Measurements from ENCODE around the gene CCDC70.
"Not testable (repeated sequence)": the region's sequence is repeated elsewhere in the genome, so short reads cannot be mapped to it uniquely, and the experiment has no call there.

Gene CCDC70

DNA sequence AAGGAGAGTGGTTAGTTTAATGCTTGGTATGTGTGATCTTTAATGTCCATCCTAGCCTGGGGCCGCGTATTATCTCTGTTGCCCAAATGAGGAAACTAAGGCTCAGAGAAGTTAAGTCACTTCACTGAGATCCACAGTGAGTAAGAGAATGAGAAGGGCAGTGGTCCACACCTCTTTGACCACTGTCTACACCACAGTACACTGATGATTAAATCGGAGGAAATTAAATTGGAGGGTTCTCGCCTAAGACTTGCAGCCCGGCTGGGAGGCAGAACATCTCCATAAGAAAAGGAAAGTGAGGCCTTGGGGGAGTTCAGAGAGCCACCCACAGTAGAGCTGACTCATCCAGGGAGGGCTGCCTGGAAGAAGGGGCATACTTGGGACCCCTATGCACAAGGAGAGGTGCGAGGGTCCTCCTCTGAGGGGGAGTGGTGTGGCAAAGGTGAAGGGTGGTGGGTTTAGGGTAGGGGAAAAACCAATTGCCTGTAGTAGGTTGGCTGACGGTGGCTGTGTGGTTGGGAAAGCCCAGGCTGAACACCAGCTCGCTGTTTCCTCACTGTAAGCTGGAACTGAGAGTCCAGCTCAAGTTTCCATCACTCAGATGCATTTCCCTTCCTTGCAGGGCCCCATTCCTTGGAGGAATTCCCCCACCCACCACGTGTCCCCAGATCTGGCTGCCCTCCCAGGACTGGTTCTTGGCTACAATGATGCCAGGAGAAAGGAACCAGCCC lies 42.8 kb upstream of the CCDC70 start:
- H3K27ac ChIP-seq = no peak overlapping the region
- TF ChIP-seq, protein P1, sequence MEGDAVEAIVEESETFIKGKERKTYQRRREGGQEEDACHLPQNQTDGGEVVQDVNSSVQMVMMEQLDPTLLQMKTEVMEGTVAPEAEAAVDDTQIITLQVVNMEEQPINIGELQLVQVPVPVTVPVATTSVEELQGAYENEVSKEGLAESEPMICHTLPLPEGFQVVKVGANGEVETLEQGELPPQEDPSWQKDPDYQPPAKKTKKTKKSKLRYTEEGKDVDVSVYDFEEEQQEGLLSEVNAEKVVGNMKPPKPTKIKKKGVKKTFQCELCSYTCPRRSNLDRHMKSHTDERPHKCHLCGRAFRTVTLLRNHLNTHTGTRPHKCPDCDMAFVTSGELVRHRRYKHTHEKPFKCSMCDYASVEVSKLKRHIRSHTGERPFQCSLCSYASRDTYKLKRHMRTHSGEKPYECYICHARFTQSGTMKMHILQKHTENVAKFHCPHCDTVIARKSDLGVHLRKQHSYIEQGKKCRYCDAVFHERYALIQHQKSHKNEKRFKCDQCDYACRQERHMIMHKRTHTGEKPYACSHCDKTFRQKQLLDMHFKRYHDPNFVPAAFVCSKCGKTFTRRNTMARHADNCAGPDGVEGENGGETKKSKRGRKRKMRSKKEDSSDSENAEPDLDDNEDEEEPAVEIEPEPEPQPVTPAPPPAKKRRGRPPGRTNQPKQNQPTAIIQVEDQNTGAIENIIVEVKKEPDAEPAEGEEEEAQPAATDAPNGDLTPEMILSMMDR (conservative IDR thresholded peaks at IDR 0.05) = no peak
- no peak for TF ChIP-seq ZFX (IDR thresholded peaks at IDR 0.05)

DNA sequence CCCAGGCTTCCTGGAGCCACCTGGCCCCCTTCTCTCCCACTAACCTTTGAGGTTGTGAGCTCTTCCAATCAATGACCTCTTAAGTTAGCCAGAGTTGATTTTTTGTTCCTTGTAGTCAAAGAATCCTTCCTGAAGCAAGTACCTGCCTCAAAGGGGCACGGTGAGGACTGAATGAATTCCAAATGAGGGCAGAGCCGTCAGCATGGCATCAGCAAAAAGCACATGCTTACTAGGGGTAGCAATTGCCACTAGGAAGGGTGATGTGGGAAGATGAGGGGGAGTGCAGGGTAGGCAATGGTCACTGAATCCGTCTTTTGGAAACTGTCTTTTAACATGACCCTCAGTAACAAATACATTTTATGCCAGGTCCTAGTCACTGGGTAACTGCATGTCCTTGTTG lies 42.2 kb upstream of the CCDC70 start:
- TF ChIP-seq ZFX (IDR thresholded peaks at IDR 0.05) = no peak
- TF ChIP-seq, protein P1 (conservative IDR thresholded peaks at IDR 0.05) = no peak

DNA sequence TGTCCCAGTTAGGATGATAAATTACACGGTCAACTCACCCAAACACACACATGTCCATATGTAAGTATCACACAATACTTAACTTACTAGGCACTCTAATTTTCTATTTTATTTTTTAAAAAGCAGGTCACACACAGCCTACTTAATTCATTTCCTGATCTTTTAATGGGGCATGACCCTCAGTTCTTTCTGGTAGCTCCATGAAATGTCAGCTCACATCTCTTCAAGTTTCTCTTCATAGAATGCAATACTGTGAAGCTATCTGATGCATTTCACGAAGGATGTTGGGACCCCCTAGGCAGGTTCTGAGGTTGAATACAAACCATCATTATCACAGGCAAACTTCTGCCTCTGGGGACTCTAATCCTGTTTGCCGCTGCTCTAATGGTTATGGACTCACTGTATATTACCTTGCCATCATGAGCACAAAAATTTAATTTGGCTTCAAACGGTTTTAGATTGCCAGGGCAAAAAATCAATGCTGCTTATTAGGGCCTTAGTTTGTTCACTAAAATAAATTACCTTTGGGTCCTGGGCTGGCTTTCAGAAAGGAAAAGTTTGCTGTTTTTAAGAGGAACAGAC lies 41.7 kb upstream of the CCDC70 start:
- no peak overlapping the region for H3K27ac ChIP-seq
- no peak for TF ChIP-seq ZFX (IDR thresholded peaks at IDR 0.05)
- TF ChIP-seq, protein P1 (conservative IDR thresholded peaks at IDR 0.05) = no peak

More for the DNA sequence above, 42.2 kb upstream of the CCDC70 start:
- H3K27ac ChIP-seq = no peak overlapping the region

DNA sequence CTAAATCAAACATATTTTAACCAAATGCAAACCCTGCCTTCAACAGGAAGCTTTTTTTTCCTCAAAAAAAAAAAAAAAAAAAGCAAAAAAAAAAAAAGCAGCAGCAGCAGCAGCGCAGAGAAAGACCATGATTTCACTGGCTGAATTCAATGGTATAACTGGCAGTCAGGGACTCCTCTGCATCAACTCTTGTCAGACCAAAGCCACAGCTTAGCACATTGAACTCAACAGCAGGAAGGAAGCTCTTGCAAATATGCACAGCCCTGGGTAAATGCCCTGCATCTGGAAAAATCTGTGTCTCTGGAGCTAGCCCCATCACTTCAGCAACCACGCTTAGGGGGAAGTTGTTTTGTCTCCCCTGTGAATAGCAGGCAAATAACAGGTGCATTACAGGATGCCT lies 40.2 kb upstream of the CCDC70 start:
- H3K27ac ChIP-seq = no peak overlapping the region
- TF ChIP-seq ZFX (IDR thresholded peaks at IDR 0.05) = no peak
- TF ChIP-seq, protein P1 (conservative IDR thresholded peaks at IDR 0.05) = no peak

DNA sequence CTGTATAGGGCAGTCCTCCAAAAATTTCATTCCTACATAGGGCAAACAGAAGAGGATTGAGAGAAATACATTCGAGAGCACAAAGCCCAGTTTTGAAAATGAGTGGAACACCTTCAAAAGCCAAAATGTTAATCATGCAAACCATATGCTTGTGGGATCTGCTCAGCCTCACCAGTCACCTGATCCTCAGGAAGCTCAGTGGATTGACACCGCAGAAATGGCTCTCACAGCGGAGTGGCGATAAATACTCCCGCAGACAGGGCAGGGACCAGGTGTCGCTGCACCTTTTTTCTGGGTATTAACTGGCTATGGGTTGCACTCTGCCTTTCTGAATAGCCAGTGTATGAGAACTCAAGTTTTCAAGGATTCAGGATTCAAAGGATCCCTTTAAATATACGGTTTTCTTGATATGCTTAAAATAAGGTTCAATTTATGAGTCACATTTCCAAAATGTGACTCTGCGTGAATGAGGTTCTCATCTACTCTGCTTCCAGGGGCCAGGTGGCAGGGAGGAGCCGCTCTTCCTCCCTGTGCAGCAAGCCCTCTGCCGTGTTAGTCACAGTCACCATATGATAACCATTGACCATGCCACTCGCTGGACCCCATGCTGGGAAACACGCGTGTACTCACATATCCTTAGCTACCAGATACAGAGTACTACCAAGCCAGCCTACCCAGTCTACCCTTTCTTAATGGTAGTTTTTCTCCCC lies 39.5 kb upstream of the CCDC70 start:
- no peak overlapping the region for H3K27ac ChIP-seq
- TF ChIP-seq, protein P1 (conservative IDR thresholded peaks at IDR 0.05) = no peak
- TF ChIP-seq ZFX (IDR thresholded peaks at IDR 0.05) = no peak

DNA sequence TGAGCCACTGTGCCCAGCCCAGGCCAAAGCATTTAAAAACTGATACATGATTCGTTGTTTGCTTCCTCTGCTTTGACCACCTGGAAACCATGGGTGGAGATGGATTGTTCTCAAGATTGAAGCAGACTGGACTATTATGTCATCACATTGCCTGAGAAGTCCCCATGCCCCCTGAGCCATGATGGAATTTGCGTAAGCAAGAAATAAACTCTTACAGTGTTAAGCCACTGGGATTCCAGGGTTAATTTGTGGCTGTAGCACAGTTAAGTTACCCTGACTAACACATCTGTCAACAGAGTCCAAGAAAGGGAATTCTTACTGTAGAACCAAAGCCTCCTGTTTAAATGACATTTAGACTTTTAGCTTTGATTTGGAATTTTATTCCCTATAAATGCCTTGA lies 38.4 kb upstream of the CCDC70 start:
- TF ChIP-seq, protein P1 (conservative IDR thresholded peaks at IDR 0.05) = no peak
- TF ChIP-seq ZFX (IDR thresholded peaks at IDR 0.05) = no peak
- no peak overlapping the region for H3K27ac ChIP-seq

DNA sequence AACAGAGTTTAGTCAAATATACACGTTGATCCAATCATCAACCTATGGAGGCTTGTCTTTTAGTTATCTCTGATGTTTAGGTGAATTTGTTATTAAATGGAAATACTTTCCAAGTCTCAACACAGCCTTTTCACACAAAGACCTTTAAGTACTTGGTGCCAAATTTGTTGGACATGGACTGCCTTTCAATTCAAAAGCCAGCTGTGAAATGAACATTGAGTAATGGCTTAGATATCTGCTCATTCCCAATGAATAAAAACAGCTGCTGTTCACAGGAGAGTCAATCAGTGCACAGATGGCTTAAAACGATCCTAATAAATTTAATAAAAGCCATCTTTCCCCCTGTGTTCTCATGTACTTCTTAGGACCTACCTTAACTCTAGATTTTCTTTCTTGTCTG lies 37.9 kb upstream of the CCDC70 start:
- no peak overlapping the region for H3K27ac ChIP-seq
- no peak for TF ChIP-seq ZFX (IDR thresholded peaks at IDR 0.05)
- TF ChIP-seq, protein P1 (conservative IDR thresholded peaks at IDR 0.05) = no peak

DNA sequence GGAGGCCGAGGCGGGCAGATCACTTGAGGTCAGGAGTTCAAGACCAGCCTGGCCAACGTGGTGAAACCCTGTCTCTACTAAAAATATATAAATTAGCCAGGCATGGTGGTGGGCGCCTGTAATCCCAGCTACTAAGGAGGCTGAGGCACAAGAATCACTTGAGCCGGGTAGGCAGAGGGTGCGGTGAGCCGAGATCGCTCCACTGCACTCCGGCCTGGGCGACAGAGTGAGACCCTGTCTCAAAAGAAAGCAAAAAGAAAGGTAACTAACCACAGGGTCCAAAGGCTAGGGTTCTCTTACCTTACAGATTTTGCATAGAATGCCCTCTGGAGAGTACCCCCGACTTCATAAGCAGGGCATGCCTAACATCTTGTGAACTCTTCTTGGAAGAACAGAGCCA lies 37.1 kb upstream of the CCDC70 start:
- H3K27ac ChIP-seq = not testable (repeated sequence)
